Measurements from ENCODE around the gene FMN2. TPM values are rescaled to one million over a fixed set of nuclear protein-coding genes. Genes with fewer than 3 reads are reported as not detected.
A peak's percentile ranks its signal among the peaks of the same experiment; 100 is the strongest.

Gene FMN2
- total RNA-seq, 1 donor from 2014 or later: 3.5 TPM

DNA sequence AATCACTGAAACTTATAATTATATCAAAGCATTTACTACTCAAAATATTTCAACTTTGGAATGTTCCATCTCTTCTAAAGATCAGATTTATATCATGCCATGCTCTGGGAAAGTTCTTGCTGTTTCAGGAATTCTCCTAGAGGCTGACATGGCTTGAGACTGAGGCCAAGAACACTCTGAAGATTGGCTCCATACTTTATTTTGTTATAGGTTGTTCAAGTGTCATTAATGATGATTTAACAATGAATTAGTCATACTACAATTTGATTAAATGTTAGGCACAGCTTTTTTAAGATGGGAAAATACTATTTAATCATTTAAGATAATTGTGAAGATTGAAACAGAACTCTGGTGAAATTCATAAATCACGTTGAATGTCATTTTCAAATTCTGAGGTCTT is 264.9 kb downstream of the FMN2 start:
- peaks cover 29% of the 10 kb centered on the region for H3K4me1 Mint-ChIP-seq (ENCODE audit: low read depth)
- H3K9me3 Mint-ChIP-seq (ENCODE audit: low read depth): peaks cover 7% of the 10 kb centered on the region
- H3K27ac Mint-ChIP-seq (ENCODE audit: unreplicated experiment): peak overlapping the region; percentile 14
- H3K27me3 Mint-ChIP-seq (ENCODE audit: low read depth): no peaks in the 10 kb centered on the region
- TF ChIP-seq, protein P1, sequence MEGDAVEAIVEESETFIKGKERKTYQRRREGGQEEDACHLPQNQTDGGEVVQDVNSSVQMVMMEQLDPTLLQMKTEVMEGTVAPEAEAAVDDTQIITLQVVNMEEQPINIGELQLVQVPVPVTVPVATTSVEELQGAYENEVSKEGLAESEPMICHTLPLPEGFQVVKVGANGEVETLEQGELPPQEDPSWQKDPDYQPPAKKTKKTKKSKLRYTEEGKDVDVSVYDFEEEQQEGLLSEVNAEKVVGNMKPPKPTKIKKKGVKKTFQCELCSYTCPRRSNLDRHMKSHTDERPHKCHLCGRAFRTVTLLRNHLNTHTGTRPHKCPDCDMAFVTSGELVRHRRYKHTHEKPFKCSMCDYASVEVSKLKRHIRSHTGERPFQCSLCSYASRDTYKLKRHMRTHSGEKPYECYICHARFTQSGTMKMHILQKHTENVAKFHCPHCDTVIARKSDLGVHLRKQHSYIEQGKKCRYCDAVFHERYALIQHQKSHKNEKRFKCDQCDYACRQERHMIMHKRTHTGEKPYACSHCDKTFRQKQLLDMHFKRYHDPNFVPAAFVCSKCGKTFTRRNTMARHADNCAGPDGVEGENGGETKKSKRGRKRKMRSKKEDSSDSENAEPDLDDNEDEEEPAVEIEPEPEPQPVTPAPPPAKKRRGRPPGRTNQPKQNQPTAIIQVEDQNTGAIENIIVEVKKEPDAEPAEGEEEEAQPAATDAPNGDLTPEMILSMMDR (IDR thresholded peaks at IDR 0.05): no peak
- no peaks in the 10 kb centered on the region for H3K36me3 Mint-ChIP-seq (ENCODE audit: low read depth)
- H3K4me3 Mint-ChIP-seq (ENCODE audit: unreplicated experiment): no peak overlapping the region
- DNase-seq (ENCODE audit: low spot score): no peak

DNA sequence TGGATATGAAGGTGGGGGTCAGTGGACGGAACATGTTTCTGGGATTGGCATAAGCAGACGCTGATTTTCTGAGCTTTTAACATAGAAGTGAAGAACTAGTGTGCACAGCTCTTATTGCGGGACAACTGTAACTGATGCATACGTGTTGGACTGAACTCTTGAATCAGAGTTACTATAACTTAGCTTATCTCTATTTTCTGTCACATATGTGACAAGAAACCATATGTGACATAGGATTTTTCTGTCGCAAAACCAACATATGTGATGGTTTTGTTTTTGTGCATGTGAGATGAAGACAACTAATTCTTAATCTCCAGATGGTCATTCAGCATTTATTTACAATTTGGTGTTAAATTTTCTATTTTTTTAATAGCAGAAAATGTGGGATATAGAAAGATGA is 270.4 kb downstream of the FMN2 start:
- no peaks in the 10 kb centered on the region for H3K4me1 Mint-ChIP-seq (ENCODE audit: low read depth)
- H3K9me3 Mint-ChIP-seq (ENCODE audit: low read depth): no peaks in the 10 kb centered on the region
- TF ChIP-seq, protein P1 (IDR thresholded peaks at IDR 0.05): no peak
- H3K36me3 Mint-ChIP-seq (ENCODE audit: low read depth): no peaks in the 10 kb centered on the region
- no peak overlapping the region for H3K27ac Mint-ChIP-seq (ENCODE audit: unreplicated experiment)
- H3K4me3 Mint-ChIP-seq (ENCODE audit: unreplicated experiment): no peak overlapping the region
- H3K27me3 Mint-ChIP-seq (ENCODE audit: low read depth): no peaks in the 10 kb centered on the region
- DNase-seq (ENCODE audit: low spot score): no peak

DNA sequence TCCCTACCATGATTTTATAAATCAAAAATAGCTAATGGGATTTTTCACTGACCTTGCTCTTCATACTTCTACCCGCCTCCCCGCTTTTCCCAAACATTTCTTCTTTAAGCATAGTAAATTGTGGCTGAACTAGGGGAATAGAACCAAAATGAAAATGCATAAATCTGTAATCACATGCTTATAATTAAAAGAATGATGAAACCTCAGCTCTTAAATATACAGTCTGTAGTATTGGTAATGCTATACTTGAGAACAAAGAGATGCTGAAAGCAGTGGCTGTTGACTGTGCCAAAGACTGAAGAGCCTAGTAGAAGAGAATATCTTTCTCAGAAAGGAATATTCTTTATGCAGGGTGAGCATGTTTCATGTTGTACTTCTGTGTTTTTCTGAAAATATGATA is 271.1 kb downstream of the FMN2 start:
- Mint-ChIP-seq H3K4me3 (ENCODE audit: unreplicated experiment) (no peak overlapping the region), H3K36me3 (ENCODE audit: low read depth) (no peaks in the 10 kb centered on the region), H3K4me1 (ENCODE audit: low read depth) (no peaks in the 10 kb centered on the region), H3K27ac (ENCODE audit: unreplicated experiment) (no peak overlapping the region), H3K27me3 (ENCODE audit: low read depth) (no peaks in the 10 kb centered on the region), H3K9me3 (ENCODE audit: low read depth) (no peaks in the 10 kb centered on the region)
- no peak for DNase-seq (ENCODE audit: low spot score)
- TF ChIP-seq, protein P1 (IDR thresholded peaks at IDR 0.05): no peak

DNA sequence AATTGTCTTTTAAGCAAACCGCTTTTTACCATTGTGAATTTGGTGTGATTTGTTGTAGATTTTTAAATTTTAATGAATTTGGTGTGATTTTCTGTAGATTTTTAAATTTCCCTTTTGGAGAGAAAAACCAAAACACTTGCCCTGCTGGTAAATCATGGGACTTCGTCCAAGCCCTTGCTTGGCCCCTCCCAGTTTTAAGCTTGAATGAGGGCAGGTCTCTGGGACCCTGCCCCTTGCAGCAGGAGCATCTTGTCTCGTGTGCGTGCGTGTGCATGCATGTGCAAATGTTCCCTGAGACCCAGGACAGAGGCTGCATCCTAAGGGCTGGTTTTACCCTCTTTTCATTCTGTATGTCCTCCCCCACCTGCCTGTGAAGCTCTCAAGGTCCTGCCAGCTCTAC is 271.6 kb downstream of the FMN2 start:
- Mint-ChIP-seq H3K27ac (ENCODE audit: unreplicated experiment) (no peak overlapping the region), H3K9me3 (ENCODE audit: low read depth) (no peaks in the 10 kb centered on the region), H3K4me3 (ENCODE audit: unreplicated experiment) (no peak overlapping the region), H3K27me3 (ENCODE audit: low read depth) (no peaks in the 10 kb centered on the region), H3K36me3 (ENCODE audit: low read depth) (no peaks in the 10 kb centered on the region), H3K4me1 (ENCODE audit: low read depth) (no peaks in the 10 kb centered on the region)
- TF ChIP-seq, protein P1 (IDR thresholded peaks at IDR 0.05): no peak
- no peak for DNase-seq (ENCODE audit: low spot score)

DNA sequence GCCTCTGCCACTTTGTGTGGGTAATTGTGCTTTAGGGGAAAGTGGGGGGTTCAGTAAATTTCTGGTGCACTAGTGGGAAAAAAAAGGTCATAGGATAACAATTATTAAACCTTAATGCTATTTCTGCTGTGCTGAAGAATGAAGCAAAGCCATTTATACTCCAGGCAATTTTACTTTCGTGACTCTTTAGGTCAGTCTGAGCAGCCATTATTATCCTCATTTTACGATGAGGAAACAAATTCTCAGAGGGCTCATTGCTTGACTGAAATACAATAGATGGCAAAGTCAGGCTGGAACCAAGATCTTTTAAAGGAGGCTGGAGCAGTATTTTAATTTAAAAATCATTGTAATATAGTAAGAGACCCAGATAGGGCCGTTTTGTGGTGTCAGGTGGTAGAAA is 272.2 kb downstream of the FMN2 start:
- Mint-ChIP-seq H3K27ac (ENCODE audit: unreplicated experiment) (no peak overlapping the region), H3K9me3 (ENCODE audit: low read depth) (no peaks in the 10 kb centered on the region), H3K4me1 (ENCODE audit: low read depth) (peaks cover under 1% of the 10 kb centered on the region), H3K36me3 (ENCODE audit: low read depth) (no peaks in the 10 kb centered on the region), H3K4me3 (ENCODE audit: unreplicated experiment) (no peak overlapping the region), H3K27me3 (ENCODE audit: low read depth) (no peaks in the 10 kb centered on the region)
- DNase-seq (ENCODE audit: low spot score): no peak
- TF ChIP-seq, protein P1 (IDR thresholded peaks at IDR 0.05): no peak
